WERI-Rb-1 (cell line): ENCODE measurements around the gene HS2ST1.

Experiments used
- DNase-seq: peaks from one replicate; pipeline ENCODE4 v3.0.0-alpha.2; 2020
- H3K27ac ChIP-seq: fragments of 250-450 bp; sonication (Bioruptor Pico); 2 replicates; pipeline ENCODE4 v1.5.1; 2020; ENCODE audit warnings: mild to moderate bottlenecking, moderate library complexity
- H3K27me3 ChIP-seq: fragments of 250-450 bp; sonication (Bioruptor Pico); 2 replicates; pipeline ENCODE4 v1.5.1; 2021; ENCODE audit warnings: mild to moderate bottlenecking, low read depth, moderate library complexity; ENCODE audit not compliant: insufficient read depth, severe bottlenecking
- H3K36me3 ChIP-seq: fragments of 250-450 bp; sonication (Bioruptor Pico); 2 replicates; pipeline ENCODE4 v1.5.1; 2020; ENCODE audit warnings: mild to moderate bottlenecking, moderate library complexity
- H3K4me3 ChIP-seq: 2 replicates; pipeline ENCODE4 v1.5.1; 2011; ENCODE audit warnings: low read depth, mild to moderate bottlenecking, control low read depth, low read length
- H3K9me3 ChIP-seq: fragments of 250-450 bp; sonication (Bioruptor Pico); 2 replicates; pipeline ENCODE4 v1.5.1; 2021; ENCODE audit warnings: mild to moderate bottlenecking, moderate library complexity; ENCODE audit not compliant: severe bottlenecking
- TF ChIP-seq, protein P1 (sequence below): IDR thresholded peaks from 2 replicates; pipeline ENCODE4 v1.5.1; 2011; ENCODE audit warnings: low read depth, mild to moderate bottlenecking, control low read depth, inconsistent platforms, low read length

The HS2ST1 gene

DNA sequence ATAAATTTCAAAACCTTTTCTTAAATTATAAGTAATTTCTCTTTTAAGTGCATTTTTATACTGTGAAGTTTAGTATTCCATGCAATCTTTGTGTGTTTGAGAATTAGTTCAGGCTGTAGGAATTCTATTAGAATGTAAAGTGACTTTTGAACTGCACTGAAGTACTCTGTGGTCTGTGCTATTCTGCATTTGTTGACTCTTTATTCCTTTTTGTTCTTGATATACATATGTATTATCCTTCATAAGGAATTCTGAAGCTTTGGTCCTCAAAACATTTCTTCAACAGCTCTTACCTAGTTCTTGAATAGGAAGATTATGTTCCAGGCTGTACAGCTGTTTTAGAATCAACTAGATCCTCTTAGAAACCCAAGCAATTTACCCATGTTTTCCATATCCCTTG, 158.0 kb downstream of the HS2ST1 start:
- Histone ChIP-seq H3K27me3 (no peaks in the 10 kb centered on the region), H3K4me3 (no peak overlapping the region), H3K9me3 (no peaks in the 10 kb centered on the region), H3K27ac (no peak overlapping the region), H3K36me3 (0 out of 2 replicates have a peak, but pooled peaks cover 6% of the 10 kb centered on the region)
- DNase-seq, result no peak
- TF ChIP-seq, protein P1, sequence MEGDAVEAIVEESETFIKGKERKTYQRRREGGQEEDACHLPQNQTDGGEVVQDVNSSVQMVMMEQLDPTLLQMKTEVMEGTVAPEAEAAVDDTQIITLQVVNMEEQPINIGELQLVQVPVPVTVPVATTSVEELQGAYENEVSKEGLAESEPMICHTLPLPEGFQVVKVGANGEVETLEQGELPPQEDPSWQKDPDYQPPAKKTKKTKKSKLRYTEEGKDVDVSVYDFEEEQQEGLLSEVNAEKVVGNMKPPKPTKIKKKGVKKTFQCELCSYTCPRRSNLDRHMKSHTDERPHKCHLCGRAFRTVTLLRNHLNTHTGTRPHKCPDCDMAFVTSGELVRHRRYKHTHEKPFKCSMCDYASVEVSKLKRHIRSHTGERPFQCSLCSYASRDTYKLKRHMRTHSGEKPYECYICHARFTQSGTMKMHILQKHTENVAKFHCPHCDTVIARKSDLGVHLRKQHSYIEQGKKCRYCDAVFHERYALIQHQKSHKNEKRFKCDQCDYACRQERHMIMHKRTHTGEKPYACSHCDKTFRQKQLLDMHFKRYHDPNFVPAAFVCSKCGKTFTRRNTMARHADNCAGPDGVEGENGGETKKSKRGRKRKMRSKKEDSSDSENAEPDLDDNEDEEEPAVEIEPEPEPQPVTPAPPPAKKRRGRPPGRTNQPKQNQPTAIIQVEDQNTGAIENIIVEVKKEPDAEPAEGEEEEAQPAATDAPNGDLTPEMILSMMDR, result no peak

DNA sequence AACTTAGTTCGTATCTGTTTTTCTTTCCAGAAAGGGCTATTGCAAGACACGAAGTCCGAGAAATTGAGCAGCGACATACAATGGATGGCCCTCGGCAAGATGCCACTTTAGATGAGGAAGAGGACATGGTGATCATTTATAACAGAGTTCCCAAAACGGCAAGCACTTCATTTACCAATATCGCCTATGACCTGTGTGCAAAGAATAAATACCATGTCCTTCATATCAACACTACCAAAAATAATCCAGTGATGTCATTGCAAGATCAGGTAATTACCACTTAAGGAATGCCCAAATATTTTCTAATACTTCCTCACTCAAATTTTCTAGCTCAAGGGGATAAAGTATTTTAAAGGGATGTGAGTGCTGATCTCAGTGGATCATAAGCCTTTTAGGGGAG, 158.5 kb downstream of the HS2ST1 start:
- Histone ChIP-seq H3K4me3 (no peak overlapping the region), H3K36me3 (0 out of 2 replicates have a peak, but pooled peaks cover 6% of the 10 kb centered on the region), H3K9me3 (no peaks in the 10 kb centered on the region), H3K27me3 (no peaks in the 10 kb centered on the region), H3K27ac (no peak overlapping the region)
- no peak for DNase-seq
- TF ChIP-seq, protein P1, result no peak

DNA sequence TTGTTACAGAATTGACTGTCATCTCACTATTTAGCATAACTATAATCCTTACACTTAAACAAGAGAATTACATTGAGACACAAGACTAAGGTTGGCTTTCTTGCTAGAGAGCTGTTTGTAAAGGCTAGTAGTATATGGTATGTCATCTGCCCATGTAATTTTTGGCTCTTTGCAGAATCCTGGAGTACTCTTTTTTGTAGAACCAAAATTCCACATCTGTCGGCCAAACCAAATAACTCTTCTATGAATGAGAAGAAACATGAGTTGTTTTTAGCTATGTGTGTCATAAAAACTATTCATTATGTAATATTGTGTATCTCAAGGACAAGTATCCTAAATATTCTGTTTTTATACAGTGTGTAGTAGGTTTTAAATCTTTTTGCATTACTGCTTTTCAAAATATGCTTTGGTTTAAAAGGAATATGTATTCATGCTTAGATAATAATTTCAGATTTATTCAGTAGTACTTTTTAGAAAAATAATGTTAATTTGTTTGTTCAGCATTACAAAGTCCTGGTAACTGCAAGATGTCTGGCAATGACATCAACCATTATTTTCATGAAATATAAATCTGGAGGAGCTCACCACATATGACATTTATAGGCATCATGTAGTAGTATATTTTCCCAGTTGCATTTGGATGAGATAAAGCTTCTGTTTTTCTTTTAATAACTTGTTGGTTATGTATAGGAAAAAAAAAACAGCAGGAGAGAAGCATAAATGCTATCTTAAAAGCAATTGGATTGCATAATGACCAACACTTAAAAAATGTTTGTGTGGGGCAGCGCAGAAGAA, 159.8 kb downstream of the HS2ST1 start:
- H3K4me3 ChIP-seq, result no peak overlapping the region
- H3K36me3 ChIP-seq, result 0 out of 2 replicates have a peak, but pooled peaks cover 6% of the 10 kb centered on the region
- TF ChIP-seq, protein P1, result no peak
- H3K27me3 ChIP-seq, result no peaks in the 10 kb centered on the region
- no peaks in the 10 kb centered on the region for H3K9me3 ChIP-seq
- DNase-seq, result no peak
- no peak overlapping the region for H3K27ac ChIP-seq

DNA sequence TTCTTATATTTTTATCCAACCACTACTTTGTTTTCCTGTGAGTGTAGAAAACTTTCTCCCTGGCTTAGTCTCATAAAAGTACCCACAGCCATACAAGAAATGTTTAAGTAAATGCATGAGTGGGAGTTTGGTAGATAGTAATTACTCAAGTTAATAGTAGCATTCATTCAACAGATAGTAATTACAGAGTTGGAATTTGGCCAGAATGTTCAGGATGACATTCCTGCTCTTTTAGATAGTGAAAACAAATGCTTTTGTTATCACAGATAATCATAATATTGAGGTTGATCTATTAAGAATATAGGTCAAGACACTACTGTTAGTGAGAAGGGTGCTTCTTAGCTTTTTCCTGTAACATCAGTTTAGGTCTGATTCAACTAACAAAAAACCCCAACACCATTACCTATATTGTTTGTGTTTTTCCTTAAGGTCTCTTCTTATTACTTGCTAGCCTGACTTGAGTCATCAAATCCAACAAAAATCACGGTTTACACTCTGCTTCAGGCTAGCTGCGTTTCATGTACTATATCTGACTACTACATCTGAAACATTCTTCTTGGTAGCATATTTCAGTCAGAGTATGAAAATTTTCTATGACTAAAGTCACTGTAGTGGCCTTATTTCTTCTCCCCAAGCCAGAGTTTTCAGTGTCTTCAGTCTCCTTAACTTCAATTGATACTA, 163.7 kb downstream of the HS2ST1 start:
- H3K27me3 ChIP-seq, result no peaks in the 10 kb centered on the region
- TF ChIP-seq, protein P1, result no peak
- no peak for DNase-seq
- no peaks in the 10 kb centered on the region for H3K9me3 ChIP-seq
- no peak overlapping the region for H3K27ac ChIP-seq
- H3K36me3 ChIP-seq, result 0 out of 2 replicates have a peak, but pooled peaks cover 6% of the 10 kb centered on the region
- no peak overlapping the region for H3K4me3 ChIP-seq

DNA sequence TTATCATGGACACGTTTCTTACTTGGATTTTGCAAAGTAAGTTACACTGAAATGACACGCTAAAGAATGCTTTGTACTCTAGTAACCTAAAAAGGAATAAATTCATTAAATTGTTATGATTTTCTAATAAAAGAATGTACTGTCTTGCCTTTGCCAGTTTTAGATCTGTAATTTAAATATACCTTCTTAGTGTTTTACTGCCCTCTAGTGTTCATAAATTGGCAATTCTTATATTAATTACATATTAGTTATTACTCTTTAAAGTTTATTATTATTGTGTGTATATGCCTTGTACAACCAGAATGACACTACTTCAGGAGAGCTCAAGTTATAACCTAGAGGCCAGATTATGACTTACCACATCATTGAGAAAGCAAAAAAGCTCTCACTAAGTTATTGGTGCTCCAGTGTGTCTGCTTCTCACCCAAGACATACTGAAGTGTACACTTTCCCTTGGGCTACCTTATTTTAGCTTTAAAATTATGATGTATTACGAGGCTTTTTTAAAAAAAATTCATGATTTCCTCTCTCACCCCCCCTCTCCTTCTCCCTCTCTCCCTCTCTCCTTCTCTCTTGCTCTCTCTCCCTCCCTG, 169.9 kb downstream of the HS2ST1 start:
- TF ChIP-seq, protein P1, result no peak
- Histone ChIP-seq H3K36me3 (peaks cover 5% of the 10 kb centered on the region; the same call in 1 of the 2 replicates), H3K4me3 (no peak overlapping the region), H3K27me3 (no peaks in the 10 kb centered on the region), H3K9me3 (no peaks in the 10 kb centered on the region), H3K27ac (no peak overlapping the region)
- no peak for DNase-seq
